Psoas muscle (tissue), 8 donors: ENCODE results near the gene KRT83. TPM values are rescaled to one million over a fixed set of nuclear protein-coding genes. Genes with fewer than 3 reads are reported as not detected.

Experiments used
- ATAC-seq, 4 donors: fragments of 200-7000 bp; cut with Tn5 transposase; one replicate each; pipeline ENCODE4 v1.9.1; 2020; ENCODE audit warnings: moderate library complexity in 3 of 4, mild to moderate bottlenecking in 2 of 4
- DNase-seq, 2 donors: peaks; one replicate each; pipeline ENCODE4 v3.0.0-alpha.2; 2020
- H3K27ac ChIP-seq: fragments of 200-600 bp; one replicate; pipeline ENCODE4 v1.8.0; 2022
- H3K27me3 ChIP-seq, 3 donors: fragments of 200-600 bp in 1 of 3; one replicate each; pipeline versions ENCODE4 v1.6.1 to v1.8.0; 2013 to 2022; ENCODE audit warnings: low read length in 2 of 3, mild to moderate bottlenecking in 2 of 3, moderate library complexity in 1 of 3; ENCODE audit not compliant: insufficient read depth in 3 of 3
- H3K36me3 ChIP-seq, 2 donors: fragments of 200-600 bp in 1 of 2; one replicate each; pipeline versions ENCODE4 v1.6.1 to v1.8.0; 2013 to 2022; ENCODE audit warnings: low read depth in 1 of 2, mild to moderate bottlenecking in 1 of 2, moderate library complexity in 1 of 2; ENCODE audit not compliant: insufficient read depth in 1 of 2
- H3K4me1 ChIP-seq: fragments of 200-600 bp; one replicate; pipeline ENCODE4 v1.8.0; 2022
- H3K4me3 ChIP-seq: fragments of 200-600 bp; one replicate; pipeline ENCODE4 v1.8.0; 2022; ENCODE audit warnings: mild to moderate bottlenecking
- H3K9me3 ChIP-seq: fragments of 200-600 bp; one replicate; pipeline ENCODE4 v1.8.0; 2022
- CTCF ChIP-seq: fragments of 200-600 bp; IDR thresholded peaks from one replicate; pipeline ENCODE4 v1.8.0; 2022; ENCODE audit warnings: antibody characterized with exemption
- WGBS, 3 donors: extraction: QIAGEN DNeasy Blood & Tissue Kit; methylation state at CpG; one replicate each; pipeline versions ENCODE4 v1.1.6 to v1.1.7; 2013; 5-methylcytosine and 5-hydroxymethylcytosine counted together
- intact Hi-C, 2 donors: fragments of 100-400 bp; cut with DNase I; formaldehyde crosslinking; loops; one replicate each; pipeline versions ENCODE4 v1.11.0 to v1.14.2; 2022
- polyA plus RNA-seq, 3 donors: library from polyadenylated mRNA; stranded (reverse); fragments of 200-250 nt; gene quantifications; one replicate each; pipeline ENCODE4 v1.2.3, GENCODE V29; 2013
- total RNA-seq, 4 donors: library from RNA; stranded (reverse); fragmentation: NEBNext Ultra II Directional in 2 of 4; extraction: Animal tissue kit (Norgen Biotek cat#: 25700) in 2 of 4; gene quantifications; one replicate each; pipeline versions ENCODE4 v1.2.1 to v1.2.4, GENCODE V29; 2021 to 2023
- donor health status: healthy with polysubstance abuse.
- donor health status: DM: no; HTN: no; CAD: no; lungs with moderate emphysema.
- donor health status: Bipolar disorder and iron deficiency.
- donor health status: healthy.
- donor health status: DM: yes; HTN: yes; CAD: no.
- donor health status: DM: no; HTN: no; CAD: no.
- donor health status: DM: no; HTN: no; CAD: no.
- donor health status: DM: yes; HTN: yes; CAD: no.

The KRT83 gene
- total and polyA plus RNA-seq, 7 donors: not detected

- Histone ChIP-seq H3K36me3 (no peaks in the 10 kb centered on the region), H3K4me1 (no peaks in the 10 kb centered on the region), H3K9me3 (peaks cover 11% of the 10 kb centered on the region), H3K4me3 (no peak overlapping the region), H3K27me3 (peaks cover 0 to 15% (median 0%) of the 10 kb centered on the region in 3 donors), H3K27ac (no peak overlapping the region)
- TF ChIP-seq CTCF: no peak
- DNase-seq (no peak), ATAC-seq (no peak)
- intact Hi-C loops: no loop called here
- WGBS, 3 donors: 100% methylated on average over 1 of the region's 1 CpG
Observed at GRCh38 chr12:52332381-52332780, 11.2 kb upstream of the KRT83 start.

GRCh38 chr12:52331833-52332232 lies 10.6 kb upstream of the KRT83 start:
- H3K27ac ChIP-seq: no peak overlapping the region
- no peak overlapping the region for H3K4me3 ChIP-seq
- H3K4me1 ChIP-seq: no peaks in the 10 kb centered on the region
- no peaks in the 10 kb centered on the region for H3K36me3 ChIP-seq
- no peak for DNase-seq
- 71 to 78% (median 71%) methylated on average over 3 of the region's 3 CpGs for WGBS, 3 donors
- intact Hi-C loops: no loop called here
- TF ChIP-seq CTCF: no peak
- H3K27me3 ChIP-seq: peaks cover 0 to 15% (median 0%) of the 10 kb centered on the region in 3 donors
- no peak for ATAC-seq
- peaks cover 9% of the 10 kb centered on the region for H3K9me3 ChIP-seq

GRCh38 chr12:52331039-52331438 lies 9.8 kb upstream of the KRT83 start:
- Histone ChIP-seq H3K4me1 (no peaks in the 10 kb centered on the region), H3K27ac (no peak overlapping the region), H3K36me3 (no peaks in the 10 kb centered on the region), H3K9me3 (peaks cover 5% of the 10 kb centered on the region), H3K27me3 (peaks cover 0 to 15% (median 0%) of the 10 kb centered on the region in 3 donors), H3K4me3 (no peak overlapping the region)
- DNase-seq: no peak
- TF ChIP-seq CTCF: no peak
- no peak for ATAC-seq
- intact Hi-C loops: no loop called here
- WGBS, 3 donors: 15 to 44% (median 24%) methylated on average over 1 of the region's 1 CpG

- no peak overlapping the region for H3K4me3 ChIP-seq
- H3K36me3 ChIP-seq: no peaks in the 10 kb centered on the region
- 65 to 69% (median 66%) methylated on average over 10 of the region's 10 CpGs for WGBS, 3 donors
- intact Hi-C loops: loop anchor here (1.0 to 2.0 kb wide), 2 partner anchors 171 to 172 kb away; no protein-coding TSS in a partner anchor
- no peaks in the 10 kb centered on the region for H3K9me3 ChIP-seq
- no peak for DNase-seq
- peak in 3 of 4 donors; percentile 9 to 19 (median 12) for ATAC-seq
- no peak overlapping the region for H3K27ac ChIP-seq
- H3K27me3 ChIP-seq: peaks cover 0 to 4% (median 0%) of the 10 kb centered on the region in 3 donors
- no peaks in the 10 kb centered on the region for H3K4me1 ChIP-seq
- TF ChIP-seq CTCF: no peak
Observed at GRCh38 chr12:52327830-52328500, 6.8 kb upstream of the KRT83 start.
